IMR-90 (cell line): ENCODE data around the gene PRUNE2. TPM values are rescaled to one million over a fixed set of nuclear protein-coding genes. Genes with fewer than 3 reads are reported as not detected.

Source experiments
- ATAC-seq: fragments of 200-7000 bp; cut with Tn5 transposase; 2 replicates; pipeline ENCODE4 v1.9.1; 2020; ENCODE audit warnings: low read depth, mild to moderate bottlenecking, moderate library complexity
- BruUV-seq: library from RNA; stranded (reverse); fragments of 400-500 nt; replicated peaks from 2 replicates; lab custom pipeline; 2021; lab: Mats Ljungman, UMichigan
- CTCF ChIA-PET: fragments of 300-600 bp; formaldehyde crosslinking; extraction: SDS; loops from one replicate; lab custom pipeline; 2021; ENCODE audit warnings: antibody characterized with exemption; lab: Yijun Ruan, JAX
- POLR2A ChIA-PET: fragments of 300-600 bp; sonication (Branson Sonifier 250); formaldehyde crosslinking; loops from one replicate; lab custom pipeline; 2022; ENCODE audit warnings: antibody characterized with exemption; ENCODE audit not compliant: unreplicated experiment; lab: Charles Lee
- DNase-seq: peaks from one replicate; pipeline ENCODE4 v3.0.0; 2013
- H2AFZ ChIP-seq: replicated peaks from 2 replicates; pipeline ENCODE3; 2013; ENCODE audit warnings: low read length, mild to moderate bottlenecking; ENCODE audit not compliant: poor library complexity
- H2AK5ac ChIP-seq: 2 replicates; pipeline ENCODE4 v1.6.1; 2013; ENCODE audit warnings: low read depth, low read length, inconsistent platforms
- H2AK9ac ChIP-seq: replicated peaks from 2 replicates; pipeline ENCODE3; 2013; ENCODE audit warnings: mild to moderate bottlenecking, low read depth, low read length, moderate library complexity; ENCODE audit not compliant: poor library complexity
- H2BK120ac ChIP-seq: 2 replicates; pipeline ENCODE4 v1.6.1; 2013; ENCODE audit warnings: low read depth, low read length, inconsistent platforms
- H2BK15ac ChIP-seq: 3 replicates; pipeline ENCODE4 v1.6.1; 2013; ENCODE audit warnings: low read depth, low read length, inconsistent platforms
- H2BK20ac ChIP-seq: 2 replicates; pipeline ENCODE4 v1.6.1; 2013; ENCODE audit warnings: low read depth, mild to moderate bottlenecking, inconsistent platforms, low read length, moderate library complexity
- H2BK5ac ChIP-seq: 2 replicates; pipeline ENCODE4 v1.6.1; 2013; ENCODE audit warnings: mild to moderate bottlenecking, low read depth, low read length, inconsistent platforms; ENCODE audit not compliant: poor library complexity, severe bottlenecking
- H3K14ac ChIP-seq: replicated peaks from 2 replicates; pipeline ENCODE4 v1.6.1; 2013; ENCODE audit warnings: low read depth, low read length, inconsistent platforms
- H3K18ac ChIP-seq: 2 replicates; pipeline ENCODE4 v1.6.1; 2013; ENCODE audit warnings: low read depth, low read length, control low read depth
- H3K23ac ChIP-seq: 2 replicates; pipeline ENCODE4 v1.6.1; 2013; ENCODE audit warnings: low read depth, low read length, inconsistent platforms
- H3K27ac ChIP-seq: 2 replicates; pipeline ENCODE4 v1.5.1; 2013; ENCODE audit warnings: mild to moderate bottlenecking, control low read depth, low read length; ENCODE audit not compliant: insufficient read depth
- H3K27me3 ChIP-seq: 2 replicates; pipeline ENCODE4 v1.6.1; 2013; ENCODE audit warnings: low read length; ENCODE audit not compliant: control insufficient read depth, insufficient read depth
- H3K36me3 ChIP-seq: 2 replicates; pipeline ENCODE4 v1.6.1; 2013; ENCODE audit warnings: low read length, mixed read lengths; ENCODE audit not compliant: control insufficient read depth, insufficient read depth
- H3K4ac ChIP-seq: 2 replicates; pipeline ENCODE4 v1.6.1; 2013; ENCODE audit warnings: low read depth, low read length, inconsistent platforms
- H3K4me1 ChIP-seq: 2 replicates; pipeline ENCODE4 v1.6.1; 2013; ENCODE audit warnings: low read length, mixed read lengths; ENCODE audit not compliant: control insufficient read depth, insufficient read depth
- H3K4me2 ChIP-seq: 2 replicates; pipeline ENCODE4 v1.6.1; 2013; ENCODE audit warnings: low read depth, mild to moderate bottlenecking, control low read depth, low read length, moderate library complexity
- H3K4me3 ChIP-seq: 2 replicates; pipeline ENCODE4 v1.5.1; 2013; ENCODE audit warnings: low read depth, mild to moderate bottlenecking, control low read depth, low read length, moderate library complexity; ENCODE audit not compliant: insufficient read depth
- H3K56ac ChIP-seq: 2 replicates; pipeline ENCODE4 v1.6.1; 2013; ENCODE audit warnings: low read length, inconsistent platforms; ENCODE audit not compliant: insufficient read depth; ENCODE audit errors: extremely low read depth
- H3K79me1 ChIP-seq, 2 experiments: 2 replicates each; pipeline ENCODE4 v1.6.1; 2013; ENCODE audit warnings: low read length in 2 of 2, inconsistent platforms in 1 of 2, low read depth in 1 of 2
- H3K9ac ChIP-seq: 2 replicates; pipeline ENCODE4 v1.6.1; 2013; ENCODE audit warnings: low read depth, low read length, control low read depth
- H3K9me1 ChIP-seq: 2 replicates; pipeline ENCODE4 v1.6.1; 2013; ENCODE audit warnings: low read length, inconsistent platforms; ENCODE audit not compliant: insufficient read depth
- H3K9me3 ChIP-seq: 2 replicates; pipeline ENCODE4 v1.6.1; 2013; ENCODE audit warnings: low read length; ENCODE audit not compliant: control insufficient read depth, insufficient read depth
- H4K20me1 ChIP-seq: 2 replicates; pipeline ENCODE4 v1.6.1; 2013; ENCODE audit warnings: low read length, inconsistent platforms; ENCODE audit not compliant: insufficient read depth
- H4K5ac ChIP-seq: 2 replicates; pipeline ENCODE4 v1.6.1; 2013; ENCODE audit warnings: mild to moderate bottlenecking, low read depth, low read length, control low read depth
- H4K8ac ChIP-seq, 2 experiments: 2 replicates each; pipeline ENCODE4 v1.6.1; 2013; ENCODE audit warnings: low read depth in 2 of 2, low read length in 2 of 2, control low read depth in 1 of 2, inconsistent platforms in 1 of 2
- H4K91ac ChIP-seq: 2 replicates; pipeline ENCODE4 v1.6.1; 2013; ENCODE audit warnings: low read depth, low read length, inconsistent platforms; ENCODE audit not compliant: insufficient read depth
- CTCF ChIP-seq: conservative IDR thresholded peaks from 2 replicates; pipeline ENCODE4 v1.5.1; 2012; ENCODE audit warnings: mild to moderate bottlenecking, low read depth, low read length, improper control_type of control experiment
- FOS ChIP-seq: fragments of 150-350 bp; IDR thresholded peaks from 2 replicates; pipeline ENCODE4 v1.6.1; 2016; ENCODE audit warnings: low read depth, low read length
- NFE2L2 ChIP-seq: fragments of 150-350 bp; IDR thresholded peaks from 2 replicates; pipeline ENCODE4 v1.6.1; 2016; ENCODE audit warnings: low read depth, mild to moderate bottlenecking, low read length
- RAD21 ChIP-seq: IDR thresholded peaks from 2 replicates; pipeline ENCODE4 v1.6.1; 2012; ENCODE audit warnings: low read length, improper control_type of control experiment
- SMC3 ChIP-seq: fragments of 150-350 bp; IDR thresholded peaks from 2 replicates; pipeline ENCODE4 v1.6.1; 2016; ENCODE audit warnings: low read depth, mild to moderate bottlenecking, antibody characterized with exemption, low read length, moderate library complexity
- WGBS, 2 experiments: methylation state at CpG; one replicate each; pipeline versions ENCODE4 v1.1.5 to v1.1.7; 2013; ENCODE audit warnings: missing lambda C conversion rate in 2 of 2; ENCODE audit not compliant: insufficient read length in 1 of 2; ENCODE audit errors: extremely low coverage in 2 of 2; 5-methylcytosine and 5-hydroxymethylcytosine counted together
- dilution Hi-C: fragments of 300-500 bp; cut with HindIII; formaldehyde crosslinking; loops from one replicate; pipeline ENCODE4 v1.14.3; 2018; ENCODE audit warnings: low sequenced_read_pairs; ENCODE audit not compliant: unreplicated experiment
- in situ Hi-C: fragments of 300-500 bp; cut with MboI; formaldehyde crosslinking; loops from 3 replicates; pipeline ENCODE4 v1.14.3; 2019; ENCODE audit warnings: low sequenced_read_pairs, inconsistent platforms, mixed read lengths
- intact Hi-C: fragments of 100-400 bp; cut with micrococcal nuclease; formaldehyde crosslinking; loops from 2 replicates; pipeline ENCODE4 v1.10.0; 2022
- polyA plus RNA-seq, 3 experiments: library from polyadenylated mRNA; depleted of rRNA; stranded (reverse); fragments of >200 nt; gene quantifications; 2 replicates each; pipeline ENCODE4 v1.2.3, GENCODE V29; 2012; ENCODE audit warnings: low replicate concordance in 1 of 3
- total RNA-seq: library from RNA; depleted of rRNA; stranded (reverse); fragments of >200 nt; gene quantifications from 2 replicates; pipeline ENCODE4 v1.2.3, GENCODE V29; 2012

PRUNE2 gene
- total and polyA plus RNA-seq, 2 of the 4 experiments (the other 2 are of a cell fraction), result 0.70 to 1.6 TPM

DNA sequence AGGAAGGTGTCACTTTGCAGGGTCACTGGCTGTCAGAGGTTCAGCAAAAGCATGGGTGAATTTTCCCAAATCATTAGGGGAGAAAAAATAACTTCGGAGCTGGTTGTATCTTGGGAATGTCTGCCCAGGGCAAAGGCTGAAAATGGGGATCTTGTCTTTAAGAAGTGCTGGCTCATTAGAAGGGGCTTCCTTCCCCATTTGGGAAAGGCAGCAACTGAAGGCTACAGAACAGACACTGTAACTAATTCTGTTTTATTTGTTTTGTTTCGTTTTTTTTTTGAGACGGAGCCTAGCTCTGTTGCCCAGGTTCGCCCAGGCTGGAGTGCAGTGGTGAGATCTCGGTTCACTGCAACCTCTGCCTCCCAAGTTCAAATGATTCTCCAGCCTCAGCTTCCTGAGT lies 212.0 kb downstream of the PRUNE2 start:
- Histone ChIP-seq H3K9ac (no peak overlapping the region), H2BK20ac (no peak overlapping the region), H2BK120ac (no peak overlapping the region), H3K36me3 (no peaks in the 10 kb centered on the region), H4K20me1 (no peaks in the 10 kb centered on the region), H3K9me1 (0 out of 2 replicates have a peak, but pooled peaks cover 4% of the 10 kb centered on the region), H3K4me2 (no peak overlapping the region), H3K9me3 (no peaks in the 10 kb centered on the region), H4K8ac (no peak overlapping the region), H3K79me1 (no peaks in the 10 kb centered on the region), H3K4ac (no peak overlapping the region), H2AFZ (no peak overlapping the region), H2AK5ac (no peak overlapping the region), H2AK9ac (no peak overlapping the region), H4K91ac (no peak overlapping the region), H2BK15ac (no peak overlapping the region), H3K4me1 (no peaks in the 10 kb centered on the region; the same call in 1 of the 2 replicates), H3K27ac (no peak overlapping the region), H3K27me3 (peaks cover 11% of the 10 kb centered on the region), H3K56ac (no peak overlapping the region), H3K23ac (no peak overlapping the region), H2BK5ac (no peak overlapping the region), H4K5ac (no peak overlapping the region), H3K4me3 (no peak overlapping the region), H3K18ac (no peak overlapping the region), H3K14ac (no peak overlapping the region)
- ChIA-PET CTCF (no interaction called here), POLR2A (no interaction called here)
- no peak for ATAC-seq
- no CpG with 5 or more reads among the region's 5 CpGs for WGBS, 2 experiments
- in situ Hi-C loops, result no loop called here
- no TSS peak for BruUV-seq
- intact Hi-C loops, result no loop called here
- TF ChIP-seq NFE2L2 (no peak), SMC3 (no peak), RAD21 (no peak), FOS (no peak), CTCF (no peak)
- dilution Hi-C loops, result no loop called here
- no peak for DNase-seq
